Endometrium (tissue), 2 donors: Measurements from ENCODE around the gene CCNQ.

Experiments
- FAIRE-seq: peaks from 2 replicates; lab custom pipeline; 2012; peaks lifted over from hg19 to GRCh38; lab: Jason Lieb, UNC
- donor health status: control.
- donor health status: control.

Gene CCNQ

DNA sequence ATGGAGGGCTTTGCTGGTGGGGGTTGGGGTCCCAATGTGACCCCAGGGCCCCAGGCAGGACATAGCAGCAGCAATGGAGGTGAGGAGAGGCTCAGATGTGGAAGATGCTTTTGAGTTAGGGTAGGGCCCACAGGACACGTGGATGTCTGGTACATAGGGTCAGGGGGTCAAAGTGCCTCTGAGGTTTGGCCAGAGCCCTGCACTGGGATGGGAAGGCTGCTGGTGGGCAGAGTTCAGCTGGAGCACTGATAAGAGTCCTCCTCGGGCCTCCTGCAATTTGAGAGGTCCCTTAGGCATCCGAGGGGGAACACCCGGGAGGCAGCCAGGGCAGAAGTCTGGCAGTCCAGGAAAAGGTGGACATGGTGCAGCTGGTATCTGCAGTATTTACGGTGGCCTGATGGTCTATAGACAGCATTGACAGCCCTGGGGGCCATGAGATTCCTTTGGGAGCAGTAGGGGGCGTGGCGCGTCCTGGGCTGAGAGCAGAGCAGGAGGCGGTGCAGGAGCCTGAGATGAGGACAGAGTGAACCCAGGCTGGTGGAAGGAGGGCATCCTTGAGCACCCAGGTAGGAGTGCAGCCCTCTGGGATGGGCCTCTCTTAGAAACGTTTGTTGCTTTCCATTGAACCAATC lies 22.6 kb downstream of the CCNQ start:
- FAIRE-seq, result no peak

DNA sequence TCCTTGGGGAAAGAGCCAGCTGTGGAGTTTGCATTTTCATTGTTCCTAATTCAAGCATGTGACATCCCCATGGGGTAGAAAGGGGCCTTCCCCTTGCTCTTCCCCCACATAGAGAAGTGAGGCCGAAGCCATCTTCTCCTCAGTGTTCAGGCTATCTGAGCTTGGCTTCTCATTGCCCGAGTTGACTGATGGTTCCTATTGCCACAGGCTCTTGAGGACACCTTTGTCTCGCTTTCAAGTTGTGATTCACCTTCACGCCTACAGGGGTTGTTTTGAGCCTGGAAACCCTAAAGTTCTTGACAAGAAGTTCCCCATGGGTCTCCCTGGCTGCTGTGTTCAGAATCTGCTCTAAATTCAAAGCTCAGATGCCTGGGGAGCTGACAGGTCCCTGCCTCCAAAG lies 25.0 kb downstream of the CCNQ start:
- no peak for FAIRE-seq

DNA sequence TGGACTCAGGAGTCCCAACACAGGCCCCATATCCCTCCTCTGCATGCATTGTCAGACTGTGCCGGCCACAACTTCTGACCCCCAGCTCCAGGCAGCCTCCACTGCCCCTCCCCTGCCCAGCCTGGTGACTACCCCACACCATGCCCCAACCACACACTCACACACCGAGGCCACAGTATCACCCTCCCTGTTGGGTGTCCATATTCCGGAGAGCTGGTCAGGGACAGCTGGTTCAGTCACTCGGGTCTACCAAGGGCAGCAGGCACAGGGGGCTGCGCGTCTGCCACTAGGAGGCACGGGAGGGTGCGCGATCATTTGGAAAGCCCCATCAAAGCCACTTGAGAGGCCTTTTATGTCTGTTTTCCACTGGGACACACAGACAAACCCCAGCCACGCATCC lies 26.3 kb downstream of the CCNQ start:
- FAIRE-seq, result no peak

DNA sequence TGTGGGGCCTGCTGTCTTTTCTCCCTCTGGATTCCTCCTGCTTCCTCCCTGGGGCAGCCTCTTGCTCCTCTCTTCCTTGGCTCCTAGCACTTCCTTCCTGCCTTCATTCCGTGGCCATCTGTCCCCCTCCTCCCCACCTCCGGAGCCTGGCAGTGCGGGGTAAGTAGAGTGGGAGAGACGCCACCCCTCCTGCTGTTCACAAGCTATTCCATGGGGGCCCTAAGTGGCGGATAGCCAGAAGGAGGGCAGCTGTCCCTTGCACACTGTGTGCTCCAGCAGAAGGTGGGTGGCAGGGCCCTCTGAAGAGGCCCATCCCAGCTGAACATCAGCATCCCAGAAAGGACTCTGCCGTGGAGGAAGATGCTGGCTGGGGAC lies 27.4 kb downstream of the CCNQ start:
- no peak for FAIRE-seq

DNA sequence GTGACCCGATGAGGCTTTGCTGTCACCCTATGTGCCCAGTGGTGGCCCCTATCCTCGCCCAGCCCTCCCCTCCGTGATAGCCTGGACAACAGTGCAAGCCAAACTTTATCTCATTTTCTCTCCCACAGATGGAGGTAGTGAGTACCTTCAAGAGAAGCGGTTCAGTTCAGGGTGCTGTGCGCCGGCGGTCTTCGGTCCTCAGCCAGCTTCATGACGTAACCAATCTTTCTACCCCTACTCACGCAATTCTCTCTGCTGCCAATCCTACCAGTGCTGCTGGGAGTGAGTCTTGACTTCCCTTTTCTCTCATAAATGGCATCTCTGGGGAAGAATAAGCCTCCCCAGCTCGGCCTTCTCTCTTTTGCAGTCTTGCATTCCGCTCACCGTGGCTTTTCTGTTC lies 29.5 kb downstream of the CCNQ start:
- no peak for FAIRE-seq

- no peak for FAIRE-seq
These were observed 30.4 kb downstream of the CCNQ start for GRCh38 chrX:153568451-153569011.

DNA sequence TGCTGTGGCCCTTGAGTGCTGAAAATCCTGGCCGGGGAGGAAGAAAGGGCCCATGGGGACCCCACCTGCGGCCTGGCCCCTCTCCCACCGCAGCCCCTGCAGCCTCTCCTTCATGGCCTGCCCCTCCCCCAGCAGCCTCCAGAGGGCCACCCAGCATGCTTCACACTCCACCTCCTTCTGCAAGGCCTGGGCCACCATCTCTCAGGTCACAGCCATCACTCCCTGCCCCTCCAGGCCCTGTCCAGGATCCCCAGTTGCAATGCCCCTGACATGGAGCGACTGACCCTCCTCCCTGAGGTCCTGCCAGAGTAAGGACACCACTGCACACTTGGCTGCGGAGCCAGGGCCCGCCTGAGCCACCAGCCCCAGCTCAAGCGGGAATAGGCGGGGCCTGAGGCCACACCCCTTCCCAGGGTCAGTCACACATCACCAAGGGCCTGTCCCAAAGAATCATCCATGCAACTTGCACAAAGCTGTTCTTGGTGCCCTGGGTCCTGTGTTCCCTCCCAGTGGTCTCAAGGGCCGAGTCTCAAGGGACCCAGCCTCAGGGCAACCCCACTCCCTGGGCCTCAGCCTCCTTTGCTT lies 32.9 kb downstream of the CCNQ start:
- FAIRE-seq, result no peak

- no peak for FAIRE-seq
These were observed 34.8 kb downstream of the CCNQ start for GRCh38 chrX:153564047-153564606.

GRCh38 chrX:153562546-153562945 lies 36.4 kb downstream of the CCNQ start:
- FAIRE-seq, result no peak

DNA sequence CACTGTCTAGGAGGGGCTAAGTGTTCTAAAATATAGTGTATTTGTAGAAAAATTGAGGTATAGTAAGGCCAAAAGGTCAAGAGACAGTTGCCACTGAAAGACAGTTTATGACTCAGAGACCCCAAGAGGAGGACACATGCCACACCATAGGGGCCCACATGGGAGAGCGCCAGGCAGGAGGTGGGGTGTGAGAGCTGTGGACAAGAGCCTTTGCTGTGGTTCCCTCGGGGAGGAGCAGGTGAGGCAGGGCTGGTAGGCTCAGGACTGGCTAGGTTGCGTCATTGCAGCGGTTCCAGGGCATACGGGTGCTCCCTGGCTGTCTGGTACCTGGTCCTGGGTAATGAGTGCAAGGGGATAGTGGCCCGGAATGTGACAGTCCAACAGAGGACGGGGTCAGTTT lies 37.6 kb downstream of the CCNQ start:
- FAIRE-seq, result no peak

DNA sequence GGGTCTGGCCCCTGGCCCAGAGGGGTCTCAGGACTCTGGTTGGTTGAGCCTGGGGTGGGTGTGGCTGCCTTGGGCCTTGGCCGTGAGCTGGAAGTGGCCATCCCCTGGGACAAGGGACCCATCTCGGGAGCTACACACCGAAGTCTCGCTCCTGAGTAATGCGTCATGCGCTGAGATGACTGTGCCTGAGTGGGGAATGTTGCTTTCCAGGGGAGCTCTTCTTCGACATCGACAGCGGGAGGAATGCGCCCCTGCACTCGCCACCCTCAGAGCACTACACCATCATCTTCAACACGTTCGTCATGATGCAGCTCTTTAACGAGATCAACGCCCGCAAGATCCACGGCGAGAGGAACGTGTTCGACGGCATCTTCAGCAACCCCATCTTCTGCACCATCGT lies 38.5 kb downstream of the CCNQ start:
- FAIRE-seq, result no peak

- no peak for FAIRE-seq
These were observed 38.9 kb downstream of the CCNQ start for GRCh38 chrX:153560000-153560399.

DNA sequence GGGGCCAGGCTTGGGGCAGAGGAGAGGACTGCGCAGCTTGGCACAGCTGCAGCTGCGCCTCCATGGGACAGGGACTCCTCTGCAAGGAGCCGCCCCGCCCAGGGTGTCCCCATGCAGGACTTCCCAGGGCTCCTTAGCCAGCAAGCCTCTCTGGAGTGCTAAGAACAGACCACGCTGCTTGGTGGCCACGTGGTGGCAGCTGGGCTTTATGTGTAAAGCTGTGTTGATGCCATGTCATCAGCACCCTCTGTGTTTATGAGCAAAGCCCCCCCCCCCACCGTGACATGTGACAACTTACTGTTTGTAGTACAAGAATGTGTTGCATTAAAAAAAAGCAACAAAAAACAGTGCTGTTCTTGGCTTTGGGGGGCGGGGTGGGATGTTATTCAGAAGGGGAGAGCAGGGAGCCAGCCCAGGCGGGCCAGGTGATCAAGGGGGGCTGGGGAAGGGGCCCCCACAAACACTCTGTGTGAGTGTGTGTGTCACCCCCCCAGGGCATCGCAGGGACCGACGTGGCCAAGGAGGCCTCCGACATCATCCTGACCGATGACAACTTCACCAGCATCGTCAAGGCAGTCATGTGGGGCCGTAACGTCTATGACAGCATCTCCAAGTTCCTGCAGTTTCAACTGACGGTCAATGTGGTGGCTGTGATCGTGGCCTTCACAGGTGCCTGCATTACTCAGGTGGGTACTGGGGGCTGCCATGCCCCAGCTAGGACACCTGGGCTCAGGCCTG lies 41.2 kb downstream of the CCNQ start:
- FAIRE-seq, result no peak

GRCh38 chrX:153556767-153557166 lies 42.2 kb downstream of the CCNQ start:
- FAIRE-seq, result no peak

- FAIRE-seq, result no peak
These were observed 44.3 kb downstream of the CCNQ start for GRCh38 chrX:153554519-153555167.

GRCh38 chrX:153551135-153551534 lies 47.8 kb downstream of the CCNQ start:
- no peak for FAIRE-seq

GRCh38 chrX:153549807-153550206 lies 49.1 kb downstream of the CCNQ start:
- no peak for FAIRE-seq

GRCh38 chrX:153549231-153549630 lies 49.7 kb downstream of the CCNQ start:
- no peak for FAIRE-seq

GRCh38 chrX:153547195-153547594 lies 51.7 kb downstream of the CCNQ start:
- no peak for FAIRE-seq

- no peak for FAIRE-seq
These were observed 52.6 kb downstream of the CCNQ start for GRCh38 chrX:153546386-153546785.

GRCh38 chrX:153544727-153545126 lies 54.2 kb downstream of the CCNQ start:
- FAIRE-seq, result no peak

- FAIRE-seq, result no peak
These were observed 59.0 kb downstream of the CCNQ start for GRCh38 chrX:153539979-153540358.
